8988T (cell line): ENCODE results near the gene ZNF281.
"Not testable (repeated sequence)": the region's sequence is repeated elsewhere in the genome, so short reads cannot be mapped to it uniquely, and the experiment has no call there.

Experiments used
- DNase-seq: peaks from one replicate; pipeline ENCODE4 v3.0.0; 2011

Gene ZNF281, protein sequence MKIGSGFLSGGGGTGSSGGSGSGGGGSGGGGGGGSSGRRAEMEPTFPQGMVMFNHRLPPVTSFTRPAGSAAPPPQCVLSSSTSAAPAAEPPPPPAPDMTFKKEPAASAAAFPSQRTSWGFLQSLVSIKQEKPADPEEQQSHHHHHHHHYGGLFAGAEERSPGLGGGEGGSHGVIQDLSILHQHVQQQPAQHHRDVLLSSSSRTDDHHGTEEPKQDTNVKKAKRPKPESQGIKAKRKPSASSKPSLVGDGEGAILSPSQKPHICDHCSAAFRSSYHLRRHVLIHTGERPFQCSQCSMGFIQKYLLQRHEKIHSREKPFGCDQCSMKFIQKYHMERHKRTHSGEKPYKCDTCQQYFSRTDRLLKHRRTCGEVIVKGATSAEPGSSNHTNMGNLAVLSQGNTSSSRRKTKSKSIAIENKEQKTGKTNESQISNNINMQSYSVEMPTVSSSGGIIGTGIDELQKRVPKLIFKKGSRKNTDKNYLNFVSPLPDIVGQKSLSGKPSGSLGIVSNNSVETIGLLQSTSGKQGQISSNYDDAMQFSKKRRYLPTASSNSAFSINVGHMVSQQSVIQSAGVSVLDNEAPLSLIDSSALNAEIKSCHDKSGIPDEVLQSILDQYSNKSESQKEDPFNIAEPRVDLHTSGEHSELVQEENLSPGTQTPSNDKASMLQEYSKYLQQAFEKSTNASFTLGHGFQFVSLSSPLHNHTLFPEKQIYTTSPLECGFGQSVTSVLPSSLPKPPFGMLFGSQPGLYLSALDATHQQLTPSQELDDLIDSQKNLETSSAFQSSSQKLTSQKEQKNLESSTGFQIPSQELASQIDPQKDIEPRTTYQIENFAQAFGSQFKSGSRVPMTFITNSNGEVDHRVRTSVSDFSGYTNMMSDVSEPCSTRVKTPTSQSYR

DNA sequence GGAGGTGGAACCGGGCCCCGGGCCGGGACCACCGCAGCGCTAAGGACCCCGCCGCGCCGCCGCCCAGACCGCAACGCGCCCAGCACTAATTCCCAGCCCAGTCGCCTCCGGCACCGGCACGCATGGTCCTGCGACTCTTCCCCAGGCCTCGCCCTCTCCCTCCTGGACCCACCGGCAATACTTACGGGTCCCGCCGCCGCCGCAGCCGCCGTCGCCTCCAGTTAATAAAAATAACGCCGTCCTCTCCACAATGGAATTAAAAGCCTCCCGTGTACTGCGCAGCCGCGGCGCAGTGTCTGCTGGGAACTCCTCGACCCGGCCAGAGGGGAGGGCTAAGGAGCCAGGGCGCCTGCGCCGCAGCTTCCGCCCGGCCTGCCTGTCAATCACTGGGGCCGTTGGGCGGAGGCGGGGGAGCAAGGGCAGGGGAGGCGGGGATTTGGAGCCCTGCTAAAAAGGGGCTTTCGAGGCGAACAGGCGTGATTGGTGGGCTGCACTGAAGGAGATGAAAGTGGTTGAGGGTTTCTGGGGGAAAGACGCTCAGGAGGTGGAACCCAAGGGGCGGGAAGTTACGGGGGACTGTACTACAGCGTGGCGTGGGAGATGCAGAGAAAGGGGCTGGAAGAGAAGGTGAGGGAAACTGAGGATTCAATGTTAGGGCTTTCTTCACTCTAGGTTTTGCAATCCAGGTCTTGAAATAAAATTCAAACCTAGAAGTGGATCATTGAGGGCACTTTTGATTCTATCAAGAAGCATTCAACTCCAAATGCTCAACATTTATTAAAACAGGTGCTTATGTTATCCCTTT lies at the start of gene ZNF281:
Gene ZNF281, minus strand, starts transcription at position 276 of the 805 bp plus-strand sequence. CDS start 331 bp downstream, outside the sequence.
- DNase-seq: peak; percentile 86

DNA sequence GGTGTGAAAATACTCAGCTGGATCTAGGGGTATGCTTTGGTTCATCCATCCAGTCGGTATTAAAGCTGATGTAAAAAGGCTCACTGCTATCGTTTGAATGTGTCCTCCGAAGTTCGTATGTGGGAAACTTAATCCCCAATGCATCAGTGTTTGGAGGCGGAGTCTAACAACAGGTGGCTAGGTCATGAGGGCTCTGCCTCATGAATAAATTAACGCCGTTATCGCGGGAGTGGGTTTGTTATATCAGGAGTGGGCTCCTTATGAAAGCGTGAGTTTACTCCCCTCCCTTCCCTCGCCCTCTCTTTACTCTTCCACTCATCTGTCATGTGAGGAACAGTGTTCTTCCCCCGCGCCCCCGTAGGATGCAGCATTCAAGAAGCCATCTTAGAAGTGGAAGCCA lies 48.9 kb upstream of the ZNF281 start:
- no peak for DNase-seq

- DNase-seq: no peak
Observed at GRCh38 chr1:200457810-200458209, 48.0 kb upstream of the ZNF281 start.

GRCh38 chr1:200454425-200454824 lies 44.6 kb upstream of the ZNF281 start:
- DNase-seq: no peak

- DNase-seq: no peak
Observed at GRCh38 chr1:200453553-200453905, 43.7 kb upstream of the ZNF281 start.

DNA sequence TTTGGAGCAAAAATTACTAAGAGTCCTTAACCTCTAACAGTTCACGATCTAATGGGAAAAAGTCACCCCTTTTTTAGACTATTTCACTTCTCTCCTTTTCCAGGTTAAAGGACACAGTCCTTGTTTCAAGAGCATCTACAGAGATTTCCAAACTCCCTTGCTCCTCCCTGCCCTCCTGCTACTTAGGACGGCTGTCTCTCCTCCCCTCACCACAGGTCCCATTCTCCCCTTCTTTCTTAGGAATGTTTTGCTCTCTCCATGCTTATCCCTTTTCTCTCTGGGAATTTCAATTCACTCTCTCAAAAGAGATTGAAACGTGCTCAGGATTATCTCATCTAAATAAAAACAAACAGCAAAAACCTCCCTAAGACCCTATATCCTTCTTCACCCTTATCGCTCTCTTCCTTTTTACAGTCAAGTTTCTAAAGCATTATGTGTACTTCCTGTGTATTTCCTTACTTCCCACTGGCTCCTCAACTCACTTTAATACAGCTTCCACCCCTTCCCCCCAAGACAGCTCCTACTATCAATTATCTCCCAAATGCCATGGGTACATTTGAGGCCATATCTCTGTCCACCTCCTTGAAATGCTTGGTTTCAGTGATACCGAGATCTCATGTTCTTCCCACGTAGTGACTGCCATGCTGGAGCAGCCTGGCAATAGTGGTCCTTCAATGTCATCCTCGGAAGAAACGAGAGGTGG lies 43.2 kb upstream of the ZNF281 start:
- no peak for DNase-seq

- DNase-seq: no peak
Observed at GRCh38 chr1:200448034-200448762, 38.4 kb upstream of the ZNF281 start.

DNA sequence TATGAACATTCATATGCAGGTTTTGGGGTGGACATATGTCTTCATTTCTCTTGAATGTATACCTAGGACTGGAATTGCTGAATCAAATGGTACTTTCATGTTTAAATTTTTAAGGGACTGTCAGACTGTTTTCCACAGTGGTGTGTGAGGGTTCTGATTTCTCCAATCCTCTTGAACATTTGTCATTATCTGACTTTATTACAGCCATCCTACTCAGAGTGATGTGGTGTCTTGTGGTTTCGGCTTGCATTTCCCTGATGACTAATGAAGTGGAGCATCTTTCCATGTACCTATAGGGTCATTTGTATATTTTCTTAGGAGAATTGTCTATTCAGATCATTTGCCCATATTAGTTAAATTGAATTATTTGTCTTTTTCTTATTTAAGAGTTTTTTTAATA lies 35.4 kb upstream of the ZNF281 start:
- no peak for DNase-seq

- DNase-seq: no peak
Observed at GRCh38 chr1:200444478-200444877, 34.6 kb upstream of the ZNF281 start.

DNA sequence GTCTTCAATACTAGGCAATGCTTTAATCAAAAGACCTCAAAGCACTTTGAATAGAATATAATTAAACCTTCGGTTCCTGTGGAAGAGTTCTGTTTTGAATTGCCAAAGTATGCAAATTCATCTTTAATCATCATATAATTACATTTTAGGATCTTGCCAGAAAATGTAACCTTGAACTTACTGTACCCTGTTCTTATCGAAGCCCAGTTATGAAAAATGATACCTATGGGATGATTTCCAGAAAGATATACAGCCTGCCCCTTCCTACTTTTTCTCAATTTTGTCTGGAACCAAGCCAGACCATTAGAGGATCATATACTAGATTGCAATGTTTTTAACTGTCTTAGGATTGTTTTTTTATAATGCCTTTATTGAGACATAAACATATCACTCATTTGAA lies 34.0 kb upstream of the ZNF281 start:
- DNase-seq: no peak

- no peak for DNase-seq
Observed at GRCh38 chr1:200442537-200443156, 32.8 kb upstream of the ZNF281 start.

- no peak for DNase-seq
Observed at GRCh38 chr1:200442023-200442422, 32.2 kb upstream of the ZNF281 start.

- DNase-seq: no peak
Observed at GRCh38 chr1:200438911-200439310, 29.1 kb upstream of the ZNF281 start.

GRCh38 chr1:200438413-200438812 lies 28.6 kb upstream of the ZNF281 start:
- not testable (repeated sequence) for DNase-seq

DNA sequence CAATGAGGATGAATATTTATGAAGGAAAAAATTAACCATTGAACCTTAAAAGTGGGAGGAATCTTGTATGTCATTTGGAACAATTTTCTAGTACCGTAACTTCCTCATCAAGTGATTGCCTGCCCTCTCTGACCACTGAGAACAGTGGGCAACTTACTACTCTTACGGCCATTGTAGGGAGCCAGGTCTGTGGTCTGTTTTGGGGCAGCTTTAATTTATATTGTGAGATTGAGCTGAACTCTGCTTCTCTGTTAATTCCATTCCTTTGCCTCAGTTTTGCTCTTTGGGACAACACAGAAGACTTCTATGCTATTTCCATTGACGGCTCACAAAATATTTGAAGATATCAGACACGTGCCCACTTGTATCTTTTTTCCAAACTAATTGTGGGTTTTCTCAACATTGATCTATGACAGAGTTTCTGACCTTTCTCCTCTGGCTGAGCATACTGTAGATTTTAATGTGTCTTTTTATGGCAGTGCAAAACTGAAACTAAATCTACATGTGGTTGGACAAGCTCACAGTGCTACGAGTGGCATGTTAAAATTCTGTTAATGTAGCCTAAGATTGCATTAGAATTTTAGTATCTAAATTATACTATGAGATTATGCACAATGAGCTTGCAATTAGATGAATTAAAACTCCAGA lies 27.8 kb upstream of the ZNF281 start:
- no peak for DNase-seq

DNA sequence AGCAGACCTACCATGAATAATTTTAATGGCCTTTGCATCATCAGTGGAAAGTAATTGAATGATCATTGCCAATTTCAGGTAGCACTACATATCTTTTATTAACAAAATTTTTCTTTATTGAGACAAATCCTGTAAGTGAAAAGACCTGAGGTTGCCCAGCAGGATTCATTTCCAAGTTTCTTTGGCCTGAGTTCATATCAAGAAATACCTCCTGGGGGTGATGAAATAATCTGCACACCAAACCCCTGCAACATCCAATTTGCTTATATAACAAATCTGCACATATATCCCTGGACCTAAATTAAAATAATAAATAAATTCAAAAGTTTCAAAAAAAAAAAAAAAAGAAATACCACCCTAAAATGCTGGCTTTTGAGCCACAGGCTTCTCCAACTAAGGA lies 27.3 kb upstream of the ZNF281 start:
- DNase-seq: no peak

GRCh38 chr1:200436436-200436835 lies 26.6 kb upstream of the ZNF281 start:
- DNase-seq: no peak

DNA sequence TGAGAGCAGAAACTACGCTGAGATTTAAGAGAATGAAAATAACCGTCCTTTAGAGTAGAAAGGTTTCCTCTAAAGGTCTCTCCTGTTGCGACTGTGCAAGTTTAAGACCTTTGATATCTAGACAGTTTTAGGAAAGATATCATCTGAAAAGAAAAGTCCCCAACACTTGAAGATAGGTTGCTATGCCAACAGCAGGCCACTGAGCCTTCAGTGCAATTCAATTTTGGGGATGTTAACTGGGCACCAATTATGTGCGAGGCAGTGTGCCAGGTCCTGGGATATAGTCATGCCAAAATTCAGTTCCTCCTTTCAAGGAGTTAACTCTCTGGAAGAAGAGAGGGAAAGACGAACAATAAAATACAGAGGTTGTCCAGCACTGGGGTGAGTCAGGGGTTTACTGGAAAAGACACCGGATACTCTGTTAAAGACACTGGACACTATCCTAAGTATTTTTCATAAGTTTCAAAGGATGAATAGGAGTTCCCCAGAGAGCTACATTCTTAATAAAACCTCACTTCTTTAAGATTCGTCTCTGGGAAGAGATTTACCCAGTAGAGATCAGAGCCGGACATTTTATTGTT lies 25.5 kb upstream of the ZNF281 start:
- DNase-seq: no peak

GRCh38 chr1:200433586-200433985 lies 23.8 kb upstream of the ZNF281 start:
- DNase-seq: no peak

GRCh38 chr1:200432586-200432985 lies 22.8 kb upstream of the ZNF281 start:
- no peak for DNase-seq
